T-helper 1 cell treated with Interleukin-12 subunit alpha and Interleukin-12 subunit beta and Interleukin-4 antibody, amounts not matched to agents 30 μg/mL and 1 μg/mL, for 36 hours (primary cell): ENCODE results near the gene CPSF3.
A peak's percentile ranks its signal among the peaks of the same experiment; 100 is the strongest.

Source experiments
- H3K27ac Mint-ChIP-seq: one replicate; pipeline ENCODE4 v1.8.0; 2021; ENCODE audit warnings: mild to moderate bottlenecking, mixed read lengths
- H3K27me3 Mint-ChIP-seq: one replicate; pipeline ENCODE4 v1.8.0; 2021; ENCODE audit warnings: low read depth, mixed read lengths
- H3K36me3 Mint-ChIP-seq: one replicate; pipeline ENCODE4 v1.8.0; 2021; ENCODE audit warnings: low read depth, mixed read lengths
- H3K4me1 Mint-ChIP-seq: one replicate; pipeline ENCODE4 v1.8.0; 2021; ENCODE audit warnings: low read depth, mixed read lengths
- H3K4me3 Mint-ChIP-seq: one replicate; pipeline ENCODE4 v1.8.0; 2021; ENCODE audit warnings: mild to moderate bottlenecking, moderate library complexity, mixed read lengths
- H3K9me3 Mint-ChIP-seq: one replicate; pipeline ENCODE4 v1.8.0; 2021; ENCODE audit warnings: mixed read lengths

CPSF3 gene

GRCh38 chr2:9405636-9406035 is 17.8 kb upstream of the CPSF3 start:
- peaks cover 1% of the 10 kb centered on the region for H3K4me1 Mint-ChIP-seq
- H3K27me3 Mint-ChIP-seq, result no peaks in the 10 kb centered on the region
- H3K36me3 Mint-ChIP-seq, result peaks cover 21% of the 10 kb centered on the region
- H3K27ac Mint-ChIP-seq, result no peak overlapping the region
- H3K4me3 Mint-ChIP-seq, result no peak overlapping the region
- no peaks in the 10 kb centered on the region for H3K9me3 Mint-ChIP-seq

DNA sequence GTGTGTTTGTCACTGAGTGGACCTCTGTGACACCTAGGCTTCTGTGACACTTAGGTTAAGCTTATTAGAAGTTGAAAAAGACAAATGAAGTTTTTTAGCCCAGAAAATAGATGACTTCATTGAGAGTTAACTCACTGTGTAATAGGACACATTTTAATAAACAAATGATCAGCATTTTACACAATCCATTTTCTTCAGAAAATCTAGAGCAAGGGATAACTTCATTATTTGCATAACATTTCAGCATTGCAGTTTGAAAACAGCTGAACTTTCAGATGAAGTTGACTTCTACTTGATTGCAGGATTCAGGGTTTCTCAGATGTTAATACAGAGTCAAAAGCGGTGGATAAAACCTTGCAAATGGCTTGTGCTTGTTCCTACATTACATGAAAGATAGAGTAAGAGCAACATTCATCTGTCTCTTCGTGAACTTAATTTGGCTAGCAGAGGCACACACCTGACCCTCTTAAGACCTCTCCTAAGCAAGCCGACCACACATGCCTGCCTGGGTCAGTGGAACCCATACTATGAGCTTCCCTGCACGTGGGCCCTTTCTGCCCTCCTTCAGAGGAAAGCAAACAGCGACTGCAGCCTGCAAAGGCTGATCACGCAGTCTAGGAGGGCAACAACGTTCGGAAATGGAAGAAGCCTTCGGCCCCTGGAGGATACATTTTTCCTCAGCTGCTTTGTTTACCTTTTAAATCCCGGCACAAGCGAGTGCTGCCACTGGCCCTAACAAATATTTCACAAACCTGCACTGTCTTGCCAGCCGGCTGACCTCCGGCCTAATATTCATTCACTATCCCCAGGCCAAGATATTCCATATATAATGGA is 16.7 kb upstream of the CPSF3 start:
- Mint-ChIP-seq H3K4me3 (no peak overlapping the region), H3K9me3 (no peaks in the 10 kb centered on the region), H3K36me3 (peaks cover 26% of the 10 kb centered on the region), H3K4me1 (peaks cover 3% of the 10 kb centered on the region), H3K27ac (no peak overlapping the region), H3K27me3 (no peaks in the 10 kb centered on the region)

GRCh38 chr2:9407363-9407811 is 16.1 kb upstream of the CPSF3 start:
- Mint-ChIP-seq H3K4me1 (peaks cover 3% of the 10 kb centered on the region), H3K36me3 (peaks cover 32% of the 10 kb centered on the region), H3K27me3 (no peaks in the 10 kb centered on the region), H3K9me3 (no peaks in the 10 kb centered on the region), H3K4me3 (no peak overlapping the region), H3K27ac (no peak overlapping the region)

- Mint-ChIP-seq H3K4me1 (peaks cover 3% of the 10 kb centered on the region), H3K27ac (no peak overlapping the region), H3K9me3 (no peaks in the 10 kb centered on the region), H3K27me3 (no peaks in the 10 kb centered on the region), H3K4me3 (no peak overlapping the region), H3K36me3 (peaks cover 35% of the 10 kb centered on the region)
Observed at GRCh38 chr2:9408641-9409151, 14.8 kb upstream of the CPSF3 start.

- Mint-ChIP-seq H3K27ac (no peak overlapping the region), H3K9me3 (no peaks in the 10 kb centered on the region), H3K4me3 (no peak overlapping the region), H3K27me3 (no peaks in the 10 kb centered on the region), H3K36me3 (peaks cover 39% of the 10 kb centered on the region), H3K4me1 (peaks cover 6% of the 10 kb centered on the region)
Observed at GRCh38 chr2:9410108-9410507, 13.3 kb upstream of the CPSF3 start.

- H3K4me3 Mint-ChIP-seq, result no peak overlapping the region
- H3K36me3 Mint-ChIP-seq, result peaks cover 35% of the 10 kb centered on the region
- no peaks in the 10 kb centered on the region for H3K27me3 Mint-ChIP-seq
- peaks cover 14% of the 10 kb centered on the region for H3K4me1 Mint-ChIP-seq
- no peak overlapping the region for H3K27ac Mint-ChIP-seq
- no peaks in the 10 kb centered on the region for H3K9me3 Mint-ChIP-seq
Observed at GRCh38 chr2:9412781-9413180, 10.7 kb upstream of the CPSF3 start.

GRCh38 chr2:9415516-9416169 is 7.8 kb upstream of the CPSF3 start:
- Mint-ChIP-seq H3K4me1 (peaks cover 29% of the 10 kb centered on the region), H3K27ac (no peak overlapping the region), H3K9me3 (no peaks in the 10 kb centered on the region), H3K27me3 (no peaks in the 10 kb centered on the region), H3K36me3 (peaks cover 38% of the 10 kb centered on the region), H3K4me3 (no peak overlapping the region)

DNA sequence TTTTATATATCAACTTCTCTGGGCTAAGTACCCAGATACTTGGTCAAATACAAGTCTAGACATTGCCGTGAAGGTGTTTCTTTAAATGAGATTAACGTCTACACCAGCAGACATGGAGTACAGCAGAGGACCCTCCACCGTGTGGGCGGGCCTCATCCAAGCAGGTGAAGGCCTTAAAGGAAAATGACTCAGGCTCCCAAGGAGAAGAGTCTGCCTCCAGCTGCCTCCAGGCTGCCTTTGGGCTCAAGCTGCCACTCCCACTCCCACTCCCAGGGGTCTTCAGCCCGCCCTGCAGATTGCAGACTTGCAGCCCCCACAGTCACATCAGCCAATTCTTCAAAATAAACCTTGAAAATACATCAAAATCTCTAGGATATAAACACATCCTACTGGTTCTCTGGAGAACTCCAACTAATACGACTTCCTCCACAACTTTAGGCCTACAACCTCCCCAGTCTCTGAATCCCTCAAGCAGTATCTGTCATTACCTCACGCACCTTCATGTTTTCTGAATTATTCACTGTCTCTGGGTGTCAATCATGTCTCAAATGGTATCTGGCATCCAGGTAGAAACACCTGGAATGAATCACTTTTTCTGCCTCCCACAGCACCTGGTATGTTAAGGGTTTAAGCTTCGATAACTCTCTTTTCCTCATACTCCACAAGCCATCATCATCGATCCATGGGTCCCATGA is 7.0 kb upstream of the CPSF3 start:
- Mint-ChIP-seq H3K36me3 (peaks cover 32% of the 10 kb centered on the region), H3K27ac (peak overlapping the region; percentile 46), H3K4me1 (peaks cover 29% of the 10 kb centered on the region)

GRCh38 chr2:9416962-9417316 is 6.5 kb upstream of the CPSF3 start:
- Mint-ChIP-seq H3K4me3 (no peak overlapping the region), H3K27me3 (no peaks in the 10 kb centered on the region), H3K36me3 (peaks cover 32% of the 10 kb centered on the region), H3K27ac (no peak overlapping the region), H3K9me3 (no peaks in the 10 kb centered on the region), H3K4me1 (peaks cover 32% of the 10 kb centered on the region)

More for the DNA sequence above, 7.0 kb upstream of the CPSF3 start:
- H3K27me3 Mint-ChIP-seq, result no peaks in the 10 kb centered on the region
- H3K4me3 Mint-ChIP-seq, result no peak overlapping the region
- H3K9me3 Mint-ChIP-seq, result no peaks in the 10 kb centered on the region

- H3K27ac Mint-ChIP-seq, result no peak overlapping the region
Observed at GRCh38 chr2:9417725-9418124, 5.7 kb upstream of the CPSF3 start.

GRCh38 chr2:9418746-9419145 is 4.7 kb upstream of the CPSF3 start:
- no peaks in the 10 kb centered on the region for H3K27me3 Mint-ChIP-seq
- peaks cover 32% of the 10 kb centered on the region for H3K36me3 Mint-ChIP-seq
- H3K27ac Mint-ChIP-seq, result no peak overlapping the region
- peaks cover 41% of the 10 kb centered on the region for H3K4me1 Mint-ChIP-seq
- H3K4me3 Mint-ChIP-seq, result no peak overlapping the region
- H3K9me3 Mint-ChIP-seq, result no peaks in the 10 kb centered on the region

More at GRCh38 chr2:9417725-9418124, 5.7 kb upstream of the CPSF3 start:
- H3K27me3 Mint-ChIP-seq, result no peaks in the 10 kb centered on the region
- peaks cover 39% of the 10 kb centered on the region for H3K4me1 Mint-ChIP-seq
- no peak overlapping the region for H3K4me3 Mint-ChIP-seq
- no peaks in the 10 kb centered on the region for H3K9me3 Mint-ChIP-seq
- H3K36me3 Mint-ChIP-seq, result peaks cover 32% of the 10 kb centered on the region

- Mint-ChIP-seq H3K4me3 (no peak overlapping the region), H3K36me3 (peaks cover 31% of the 10 kb centered on the region), H3K27ac (no peak overlapping the region), H3K4me1 (peaks cover 38% of the 10 kb centered on the region), H3K27me3 (no peaks in the 10 kb centered on the region), H3K9me3 (no peaks in the 10 kb centered on the region)
Observed at GRCh38 chr2:9419541-9419940, 3.9 kb upstream of the CPSF3 start.

DNA sequence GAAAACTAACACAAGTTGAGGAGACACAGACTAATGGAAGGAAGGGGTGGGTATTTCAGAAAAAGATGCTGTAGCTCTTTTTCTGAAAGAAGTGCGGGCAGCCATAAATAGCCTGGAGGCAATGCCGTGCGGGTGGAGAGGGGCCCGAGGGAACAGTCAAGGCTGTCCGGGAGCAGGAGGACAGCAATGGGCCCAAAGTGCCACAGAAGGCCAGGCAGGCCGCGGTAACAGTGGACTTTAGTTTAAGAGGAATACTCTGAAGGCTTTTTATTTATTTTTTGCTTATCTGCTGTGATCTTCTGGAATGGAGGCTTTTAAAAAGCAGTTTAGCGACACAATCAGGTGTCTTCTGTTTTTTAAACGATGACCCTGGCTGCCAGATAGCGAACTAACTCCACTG is 3.0 kb upstream of the CPSF3 start:
- Mint-ChIP-seq H3K27me3 (no peaks in the 10 kb centered on the region), H3K4me1 (peaks cover 38% of the 10 kb centered on the region), H3K9me3 (no peaks in the 10 kb centered on the region), H3K36me3 (peaks cover 31% of the 10 kb centered on the region), H3K27ac (peak overlapping the region; percentile 58), H3K4me3 (peak overlapping the region; percentile 36)

DNA sequence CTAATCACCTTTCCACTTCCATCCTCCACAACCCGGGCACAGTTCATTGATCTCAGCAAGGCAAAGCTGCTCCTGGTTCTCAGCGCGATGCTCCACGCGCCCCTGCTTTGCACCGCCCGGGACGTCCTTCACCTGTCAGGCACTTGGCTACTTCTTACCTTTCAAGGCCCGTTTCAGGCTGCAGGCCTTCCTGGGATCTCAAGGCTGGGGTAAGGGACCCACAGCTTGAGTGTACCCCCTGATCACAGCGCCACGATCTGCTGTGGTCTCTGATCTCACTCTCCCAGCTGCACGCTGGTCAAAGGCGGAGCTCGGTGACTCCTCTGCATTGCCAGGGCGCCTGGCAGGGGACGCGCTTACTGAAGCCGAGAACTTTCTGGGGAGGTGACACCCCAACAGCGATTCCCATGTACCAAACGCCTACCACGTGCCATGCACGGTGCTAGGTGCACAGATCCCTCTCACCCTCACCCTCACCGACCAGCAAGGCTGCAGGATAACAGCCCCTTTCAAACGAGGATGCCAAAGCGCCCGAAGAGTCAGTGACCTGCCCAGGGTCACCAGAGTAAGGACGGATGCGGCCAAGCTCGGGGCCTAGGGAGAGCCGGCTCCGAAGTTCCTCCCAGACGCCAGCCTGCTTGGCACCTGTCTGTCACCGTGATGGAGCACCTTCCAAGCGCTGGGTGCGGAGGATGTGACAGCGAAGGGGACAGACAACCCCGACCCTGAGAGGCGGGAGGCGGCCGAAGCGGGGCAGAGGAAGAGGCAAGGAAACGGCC is 944 bp upstream of the CPSF3 start:
- Mint-ChIP-seq H3K27ac (peak overlapping the region; percentile 93), H3K9me3 (no peaks in the 10 kb centered on the region), H3K4me3 (peak overlapping the region; percentile 92), H3K4me1 (peaks cover 32% of the 10 kb centered on the region), H3K36me3 (peaks cover 24% of the 10 kb centered on the region), H3K27me3 (no peaks in the 10 kb centered on the region)
